ENCODE measurements around the gene ARID1B.

GRCh38 chr6:157090736-157091135, 313.6 kb downstream of the ARID1B start:
- TF ChIP-seq, protein P1, sequence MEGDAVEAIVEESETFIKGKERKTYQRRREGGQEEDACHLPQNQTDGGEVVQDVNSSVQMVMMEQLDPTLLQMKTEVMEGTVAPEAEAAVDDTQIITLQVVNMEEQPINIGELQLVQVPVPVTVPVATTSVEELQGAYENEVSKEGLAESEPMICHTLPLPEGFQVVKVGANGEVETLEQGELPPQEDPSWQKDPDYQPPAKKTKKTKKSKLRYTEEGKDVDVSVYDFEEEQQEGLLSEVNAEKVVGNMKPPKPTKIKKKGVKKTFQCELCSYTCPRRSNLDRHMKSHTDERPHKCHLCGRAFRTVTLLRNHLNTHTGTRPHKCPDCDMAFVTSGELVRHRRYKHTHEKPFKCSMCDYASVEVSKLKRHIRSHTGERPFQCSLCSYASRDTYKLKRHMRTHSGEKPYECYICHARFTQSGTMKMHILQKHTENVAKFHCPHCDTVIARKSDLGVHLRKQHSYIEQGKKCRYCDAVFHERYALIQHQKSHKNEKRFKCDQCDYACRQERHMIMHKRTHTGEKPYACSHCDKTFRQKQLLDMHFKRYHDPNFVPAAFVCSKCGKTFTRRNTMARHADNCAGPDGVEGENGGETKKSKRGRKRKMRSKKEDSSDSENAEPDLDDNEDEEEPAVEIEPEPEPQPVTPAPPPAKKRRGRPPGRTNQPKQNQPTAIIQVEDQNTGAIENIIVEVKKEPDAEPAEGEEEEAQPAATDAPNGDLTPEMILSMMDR (IDR thresholded peaks at IDR 0.05), result no peak
- TF ChIP-seq POLR2A (IDR thresholded peaks at IDR 0.05), result no peak

Measured in adrenal gland (tissue), 5 donors.